SH-SY5Y (cell line): Measurements from ENCODE around the gene KLHL5.

Experiments used
- GATA2 ChIP-seq: IDR thresholded peaks from 2 replicates; pipeline ENCODE4 v1.6.1; 2011; ENCODE audit warnings: mild to moderate bottlenecking, low read depth, low read length
- GATA3 ChIP-seq: IDR thresholded peaks from 2 replicates; pipeline ENCODE4 v1.6.1; 2011; ENCODE audit warnings: low read depth, mild to moderate bottlenecking, low read length, moderate library complexity

- no peak for TF ChIP-seq GATA2
- TF ChIP-seq GATA3, result no peak
These were observed 107.4 kb downstream of the KLHL5 start for GRCh38 chr4:39169426-39169825.
